ENCODE data around the gene ANGPTL3.

Gene ANGPTL3

DNA sequence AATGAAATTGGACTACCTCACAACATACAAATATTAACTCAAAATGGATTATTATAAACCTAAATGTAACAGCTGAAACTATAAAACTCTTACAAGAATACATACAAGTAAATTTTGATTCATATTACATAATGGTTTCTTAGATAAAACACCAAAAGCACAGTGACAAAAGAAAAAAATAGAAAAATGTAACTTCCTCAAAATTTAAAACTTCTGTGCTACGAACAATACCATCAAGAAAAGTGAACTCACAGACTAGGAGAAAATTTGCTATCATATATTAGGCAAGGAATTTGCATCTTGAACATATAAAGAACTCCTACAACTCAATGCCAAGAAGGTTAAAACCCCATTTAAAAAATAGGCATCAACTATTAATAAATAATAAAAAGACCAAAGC, 31.2 kb downstream of the ANGPTL3 start:
- Histone ChIP-seq H3K4me3 (no peak overlapping the region), H3K27ac (no peak overlapping the region)
- no peak for DNase-seq (ENCODE audit: low spot score)
- TF ChIP-seq CTCF (IDR thresholded peaks at IDR 0.05) = no peak

GRCh38 chr1:62637392-62638105, 40.2 kb downstream of the ANGPTL3 start:
- no peak overlapping the region for H3K27ac ChIP-seq
- H3K4me3 ChIP-seq = no peak overlapping the region
- TF ChIP-seq CTCF (IDR thresholded peaks at IDR 0.05) = no peak
- no peak for DNase-seq (ENCODE audit: low spot score)

GRCh38 chr1:62643283-62643682, 46.0 kb downstream of the ANGPTL3 start:
- H3K4me3 ChIP-seq = no peak overlapping the region
- TF ChIP-seq CTCF (IDR thresholded peaks at IDR 0.05) = no peak
- DNase-seq (ENCODE audit: low spot score) = no peak
- H3K27ac ChIP-seq = no peak overlapping the region

DNA sequence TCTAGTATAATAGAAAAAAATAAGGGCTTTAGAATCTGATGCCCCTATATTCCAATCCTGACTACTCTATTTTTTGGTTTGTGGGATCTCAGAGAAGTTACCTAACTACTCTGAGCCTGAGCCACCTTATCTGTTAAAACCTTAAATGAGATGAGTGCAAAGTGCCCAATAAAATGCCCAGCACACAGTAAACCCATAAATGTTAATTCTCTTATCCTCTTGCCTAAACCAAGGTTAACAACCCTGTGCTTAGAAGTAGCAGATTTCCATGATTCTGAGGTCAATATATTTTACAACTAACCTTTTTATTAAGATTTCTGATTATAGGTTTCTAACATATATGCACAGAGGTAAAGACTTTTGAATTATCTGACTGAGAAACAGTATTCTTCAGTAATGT, 55.1 kb downstream of the ANGPTL3 start:
- DNase-seq (ENCODE audit: low spot score) = no peak
- H3K27ac ChIP-seq = no peak overlapping the region
- TF ChIP-seq CTCF (IDR thresholded peaks at IDR 0.05) = no peak
- H3K4me3 ChIP-seq = no peak overlapping the region

DNA sequence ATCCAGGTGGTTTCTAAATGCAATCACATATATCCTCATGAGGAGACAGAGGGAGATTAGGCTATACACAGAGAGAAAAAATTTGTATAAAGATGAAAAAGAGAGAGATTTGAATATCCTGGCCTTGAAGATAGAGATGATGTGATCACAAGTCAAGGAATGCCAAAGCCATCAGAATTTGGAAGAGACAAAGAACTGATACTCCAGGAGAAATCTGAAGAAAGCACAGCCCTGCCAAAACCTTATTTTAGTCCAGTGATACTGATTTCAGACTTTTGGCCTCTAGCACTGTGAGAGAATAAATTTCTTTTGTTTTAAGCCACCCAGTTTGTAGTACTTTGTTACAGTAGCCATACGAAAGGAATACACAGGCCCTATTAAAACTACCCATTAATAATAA, 57.4 kb downstream of the ANGPTL3 start:
- no peak for DNase-seq (ENCODE audit: low spot score)
- no peak for TF ChIP-seq CTCF (IDR thresholded peaks at IDR 0.05)
- no peak overlapping the region for H3K27ac ChIP-seq
- no peak overlapping the region for H3K4me3 ChIP-seq

All from coronary artery (tissue), 2 donors.